Activated CD4-positive, alpha-beta T cell treated with anti-CD3 and anti-CD28 coated beads, Interleukin-2, amount 10 ng/mL, durations not matched to agents 24 days and 14 days (primary cell): ENCODE results near the gene RPL18A. TPM values are rescaled to one million over a fixed set of nuclear protein-coding genes. Genes with fewer than 3 reads are reported as not detected.

Experiments used
- DNase-seq: peaks from one replicate; pipeline ENCODE4 v3.0.0; 2022
- H3K27ac Mint-ChIP-seq: one replicate; pipeline ENCODE4 v1.8.0; 2022; ENCODE audit warnings: mild to moderate bottlenecking, mixed read lengths
- H3K27me3 Mint-ChIP-seq: one replicate; pipeline ENCODE4 v1.8.0; 2022; ENCODE audit warnings: mixed read lengths
- H3K36me3 Mint-ChIP-seq: one replicate; pipeline ENCODE4 v1.8.0; 2022; ENCODE audit warnings: low read depth, mild to moderate bottlenecking, mixed read lengths
- H3K4me1 Mint-ChIP-seq: one replicate; pipeline ENCODE4 v1.8.0; 2021; ENCODE audit warnings: mixed read lengths
- H3K4me3 Mint-ChIP-seq: one replicate; pipeline ENCODE4 v1.8.0; 2022; ENCODE audit warnings: mild to moderate bottlenecking, moderate library complexity, mixed read lengths
- H3K9me3 Mint-ChIP-seq: one replicate; pipeline ENCODE4 v1.8.0; 2021; ENCODE audit warnings: mixed read lengths
- intact Hi-C: fragments of 100-400 bp; cut with micrococcal nuclease; formaldehyde crosslinking; loops from one replicate; pipeline ENCODE4 v1.15.1; 2023
- total RNA-seq: library from RNA; stranded (reverse); gene quantifications from 2 replicates; pipeline ENCODE4 v1.2.3, GENCODE V29; 2022

Gene RPL18A
- total RNA-seq, 1 donor from 2014 or later: 2,718 TPM

DNA sequence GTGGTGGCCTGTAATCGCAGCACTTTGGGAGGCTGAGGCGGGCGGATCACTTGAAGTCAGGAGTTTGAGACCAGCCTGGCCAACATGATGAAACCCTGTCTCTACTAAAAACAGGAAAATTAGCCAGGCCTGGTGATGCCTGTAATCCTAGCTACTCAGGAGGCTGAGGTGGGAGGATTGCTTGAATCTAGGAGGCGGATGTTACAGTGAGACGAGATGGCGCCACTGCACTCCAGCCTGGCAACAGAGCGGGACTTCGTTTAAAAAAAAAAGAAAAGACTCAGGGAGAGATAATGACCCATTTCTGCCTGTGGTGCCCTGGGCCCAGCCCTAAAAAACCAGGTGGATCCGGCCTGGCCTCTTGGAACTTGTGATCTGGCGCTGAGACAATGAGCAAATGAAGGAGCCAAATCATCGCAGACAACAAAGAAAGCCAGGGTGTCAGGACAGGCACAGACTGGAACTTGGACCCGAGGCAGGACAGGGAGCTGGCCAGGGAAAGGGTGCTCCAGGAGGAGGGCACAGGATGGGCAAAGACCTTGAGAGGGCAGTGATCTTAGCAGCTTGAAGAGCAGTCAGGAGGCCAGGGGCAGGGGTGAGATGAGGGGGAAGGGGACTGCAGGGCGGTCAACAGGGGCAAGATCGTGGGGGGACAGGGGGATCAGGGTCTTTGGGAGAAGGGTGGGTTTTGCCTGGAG is 11.0 kb upstream of the RPL18A start:
- Mint-ChIP-seq H3K36me3 (peaks cover 32% of the 10 kb centered on the region), H3K9me3 (no peaks in the 10 kb centered on the region), H3K4me1 (peaks cover 56% of the 10 kb centered on the region), H3K27ac (peak overlapping the region; percentile 94), H3K4me3 (peak overlapping the region; percentile 94), H3K27me3 (peaks cover 1% of the 10 kb centered on the region)
- DNase-seq: peak; percentile 71
- intact Hi-C loops: loop anchor here (5.0 kb wide), 1 partner anchor 239 kb away; the partner anchor contains the start of gene IL12RB1

DNA sequence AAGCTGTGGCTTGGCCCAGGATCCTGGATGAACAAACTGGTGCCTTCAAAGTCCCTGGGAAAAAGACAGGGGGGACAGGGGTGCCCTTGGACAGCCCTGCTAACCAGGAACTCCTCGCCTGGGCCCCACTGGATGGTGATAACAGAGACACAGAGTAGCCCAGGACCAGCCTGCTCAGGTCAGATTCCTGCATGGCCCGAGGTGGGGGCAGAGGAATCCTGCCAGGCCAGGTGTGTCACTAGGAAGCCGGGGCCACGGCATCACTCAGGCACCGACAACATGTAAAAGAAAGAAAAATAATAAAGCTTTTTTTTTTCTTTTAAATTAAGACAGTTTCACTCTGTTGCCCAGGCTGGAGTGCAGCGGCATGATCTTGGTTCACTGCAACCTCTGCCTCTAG is 5.6 kb upstream of the RPL18A start:
- peaks cover 30% of the 10 kb centered on the region for H3K4me1 Mint-ChIP-seq
- no peak overlapping the region for H3K4me3 Mint-ChIP-seq
- no peaks in the 10 kb centered on the region for H3K27me3 Mint-ChIP-seq
- H3K36me3 Mint-ChIP-seq: peaks cover 2% of the 10 kb centered on the region
- no peak for DNase-seq
- no peaks in the 10 kb centered on the region for H3K9me3 Mint-ChIP-seq
- intact Hi-C loops: loop anchor here (2.0 to 10.0 kb wide), 2 partner anchors 401 to 439 kb away; no protein-coding TSS in a partner anchor
- no peak overlapping the region for H3K27ac Mint-ChIP-seq

DNA sequence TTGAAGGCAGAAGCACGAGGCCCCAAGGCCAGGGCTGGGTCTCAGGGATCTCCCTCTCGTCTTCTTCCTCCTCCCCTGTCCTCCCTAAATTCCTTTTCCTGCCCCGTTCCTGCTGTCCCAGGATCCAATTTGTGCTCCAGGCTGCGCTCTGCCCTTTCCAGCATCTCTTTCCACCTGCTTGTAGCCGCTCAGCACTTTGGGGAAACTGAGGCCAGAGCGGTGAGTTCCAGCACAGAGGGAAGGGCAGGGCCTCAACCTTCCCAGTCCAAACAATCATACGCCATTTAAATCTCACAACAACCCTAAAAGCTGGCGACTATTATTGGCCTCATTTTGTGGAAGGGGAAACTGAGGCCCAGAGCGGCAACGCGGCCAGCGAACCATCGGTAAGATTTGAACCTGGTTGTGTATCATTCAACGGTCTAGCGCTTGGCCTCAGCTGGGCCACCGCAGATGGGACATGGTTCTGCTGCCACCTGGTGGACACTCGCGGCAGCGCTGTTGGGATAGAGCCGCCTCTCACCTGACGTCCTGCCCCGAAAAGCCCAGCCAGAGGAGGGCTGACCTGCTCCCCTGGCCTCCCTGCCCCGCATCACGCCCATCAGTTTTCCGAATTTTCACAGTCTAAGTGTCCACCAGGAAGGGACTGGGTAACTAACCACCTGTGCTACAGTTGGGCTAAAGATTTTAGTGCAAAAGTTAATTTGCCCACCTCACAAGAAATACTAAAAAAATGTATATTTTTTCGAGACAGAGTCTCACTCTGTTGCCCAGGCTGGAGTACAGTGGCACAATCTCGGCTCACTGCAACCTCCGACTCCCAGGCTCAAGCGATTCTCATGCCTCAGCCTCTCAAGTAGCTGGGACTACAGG is 4.2 kb upstream of the RPL18A start:
- no peaks in the 10 kb centered on the region for H3K27me3 Mint-ChIP-seq
- peaks cover 24% of the 10 kb centered on the region for H3K4me1 Mint-ChIP-seq
- no peak overlapping the region for H3K4me3 Mint-ChIP-seq
- peak overlapping the region; percentile 52 for H3K27ac Mint-ChIP-seq
- peaks cover 12% of the 10 kb centered on the region for H3K36me3 Mint-ChIP-seq
- peak; percentile 98 for DNase-seq
- no peaks in the 10 kb centered on the region for H3K9me3 Mint-ChIP-seq
- intact Hi-C loops: loop anchor here (1.0 to 10.0 kb wide), 5 partner anchors 73 to 441 kb away; no protein-coding TSS in a partner anchor

DNA sequence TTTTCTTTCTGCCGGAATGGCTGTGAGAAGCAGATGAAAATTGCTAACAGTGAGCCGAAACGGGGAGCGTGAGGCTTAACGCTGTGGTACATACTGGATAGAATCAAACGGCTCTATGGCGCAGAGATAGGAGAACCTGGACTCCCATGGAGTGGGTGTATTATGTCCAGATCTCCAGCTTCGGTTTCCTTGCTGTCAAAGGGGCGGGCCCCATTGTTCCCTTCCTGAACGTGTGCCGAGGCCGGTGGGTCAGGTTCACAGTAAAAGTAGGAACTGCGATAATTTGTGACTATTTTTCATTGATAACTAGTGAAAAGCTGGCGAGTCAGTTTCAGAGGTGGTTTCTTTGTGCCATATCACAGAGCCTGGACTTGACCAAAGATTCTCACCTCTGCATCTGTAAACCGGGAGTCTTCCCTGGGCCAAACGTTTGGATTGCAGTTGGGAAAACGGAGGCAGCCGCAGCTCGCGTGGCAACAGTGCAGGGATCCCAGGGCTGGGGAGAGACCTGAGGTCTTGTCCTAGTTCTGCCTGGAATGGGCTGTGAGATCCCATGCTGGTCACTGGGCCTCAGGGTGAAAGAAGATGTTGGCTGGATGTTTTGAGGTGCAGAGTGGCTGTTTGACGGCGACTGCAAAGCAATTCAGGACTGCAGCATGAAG is 752 bp downstream of the RPL18A start:
- Mint-ChIP-seq H3K9me3 (no peaks in the 10 kb centered on the region), H3K4me3 (peak overlapping the region; percentile 94), H3K4me1 (peaks cover 26% of the 10 kb centered on the region), H3K36me3 (peaks cover 54% of the 10 kb centered on the region), H3K27ac (peak overlapping the region; percentile 98), H3K27me3 (no peaks in the 10 kb centered on the region)
- intact Hi-C loops: no loop called here
- peak; percentile 61 for DNase-seq

DNA sequence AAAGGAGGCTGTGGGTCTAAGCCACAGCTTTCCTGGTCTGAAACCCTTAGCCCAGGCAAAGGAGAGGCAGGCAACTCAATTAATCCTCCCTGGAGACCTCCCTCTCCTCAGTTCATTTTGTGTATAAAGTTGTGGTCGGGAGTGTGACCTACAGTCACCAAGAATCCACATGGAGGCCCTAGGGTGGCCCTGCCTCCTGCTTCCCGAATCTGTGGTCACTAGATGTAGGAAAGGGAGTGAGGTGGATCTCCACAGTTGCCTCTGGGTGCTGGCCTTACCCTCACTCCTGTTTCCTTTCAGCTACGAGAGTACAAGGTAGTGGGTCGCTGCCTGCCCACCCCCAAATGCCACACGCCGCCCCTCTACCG is 1.3 kb downstream of the RPL18A start:
- Mint-ChIP-seq H3K27me3 (no peaks in the 10 kb centered on the region), H3K27ac (peak overlapping the region; percentile 98), H3K4me1 (peaks cover 23% of the 10 kb centered on the region), H3K36me3 (peaks cover 58% of the 10 kb centered on the region), H3K4me3 (peak overlapping the region; percentile 94), H3K9me3 (no peaks in the 10 kb centered on the region)
- no peak for DNase-seq
- intact Hi-C loops: no loop called here

DNA sequence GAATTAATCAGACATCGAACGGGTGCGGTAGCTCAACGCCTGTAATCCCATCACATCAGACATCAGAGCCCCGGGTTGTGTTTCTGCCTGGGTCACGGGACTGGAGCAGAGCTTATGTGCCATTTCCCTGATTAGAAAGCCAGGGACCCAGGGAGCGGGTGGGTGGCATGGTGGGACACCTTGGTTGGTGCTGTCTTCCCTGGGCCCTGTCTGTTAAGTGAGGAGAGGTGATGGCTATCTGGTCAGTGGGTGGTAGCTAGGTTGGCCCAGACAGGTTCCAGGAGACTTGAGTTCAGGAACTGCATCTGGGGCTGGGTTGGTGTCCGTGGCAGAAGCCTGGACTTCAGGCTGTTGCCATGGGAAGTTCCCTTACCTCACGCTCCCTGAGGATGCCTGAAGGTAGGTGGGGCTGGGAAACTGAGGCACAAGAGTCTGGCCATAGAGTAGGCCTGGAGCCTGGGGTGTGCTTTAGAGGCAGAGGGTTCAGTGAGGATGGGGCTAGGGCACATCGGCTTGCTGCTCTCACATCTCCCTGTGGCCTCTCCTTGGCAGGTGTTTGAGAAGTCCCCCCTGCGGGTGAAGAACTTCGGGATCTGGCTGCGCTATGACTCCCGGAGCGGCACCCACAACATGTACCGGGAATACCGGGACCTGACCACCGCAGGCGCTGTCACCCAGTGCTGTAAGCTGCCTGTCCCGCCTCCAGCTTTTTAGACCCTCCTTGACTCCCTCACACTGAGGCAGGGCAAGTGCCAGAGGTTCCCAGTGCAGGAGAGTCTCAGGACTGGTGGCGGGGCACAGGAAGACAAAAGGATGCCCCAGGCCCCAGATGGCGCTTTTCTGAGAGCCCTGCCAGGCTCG is 2.1 kb downstream of the RPL18A start:
- intact Hi-C loops: no loop called here
- Mint-ChIP-seq H3K27ac (peak overlapping the region; percentile 98), H3K36me3 (peaks cover 61% of the 10 kb centered on the region), H3K9me3 (no peaks in the 10 kb centered on the region), H3K4me1 (peaks cover 23% of the 10 kb centered on the region), H3K4me3 (peak overlapping the region; percentile 94), H3K27me3 (no peaks in the 10 kb centered on the region)
- DNase-seq: no peak

DNA sequence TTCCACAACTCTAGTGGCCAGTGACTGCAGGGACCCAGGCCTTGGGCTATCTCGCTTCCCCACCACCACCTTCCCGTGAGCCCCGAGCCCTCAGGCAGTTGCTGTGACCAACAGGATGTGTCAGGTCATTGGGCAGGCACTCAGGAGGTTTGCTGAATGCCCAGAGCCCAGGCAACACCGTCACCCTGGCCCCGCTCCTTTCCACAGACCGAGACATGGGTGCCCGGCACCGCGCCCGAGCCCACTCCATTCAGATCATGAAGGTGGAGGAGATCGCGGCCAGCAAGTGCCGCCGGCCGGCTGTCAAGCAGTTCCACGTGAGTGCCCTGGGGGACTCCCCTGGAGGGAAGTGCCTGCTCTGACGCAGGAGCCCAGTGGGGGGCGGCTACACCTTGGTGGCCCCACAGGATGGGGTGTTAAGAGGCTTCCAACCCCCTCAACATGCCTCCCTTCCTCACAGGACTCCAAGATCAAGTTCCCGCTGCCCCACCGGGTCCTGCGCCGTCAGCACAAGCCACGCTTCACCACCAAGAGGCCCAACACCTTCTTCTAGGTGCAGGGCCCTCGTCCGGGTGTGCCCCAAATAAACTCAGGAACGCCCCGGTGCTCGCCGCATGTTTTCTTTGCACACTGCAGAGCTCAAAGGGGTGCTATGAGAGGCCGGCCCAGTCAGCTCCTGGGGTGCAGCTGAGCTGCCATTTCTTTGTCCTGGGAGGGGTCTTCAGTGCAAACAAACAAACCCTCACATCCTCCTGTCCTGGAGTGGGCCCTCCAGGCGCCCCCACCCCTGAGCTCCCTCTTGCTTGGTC is 3.2 kb downstream of the RPL18A start:
- DNase-seq: no peak
- H3K27ac Mint-ChIP-seq: peak overlapping the region; percentile 75
- H3K4me1 Mint-ChIP-seq: peaks cover 23% of the 10 kb centered on the region
- intact Hi-C loops: no loop called here
- no peaks in the 10 kb centered on the region for H3K9me3 Mint-ChIP-seq
- H3K27me3 Mint-ChIP-seq: no peaks in the 10 kb centered on the region
- peak overlapping the region; percentile 60 for H3K4me3 Mint-ChIP-seq
- peaks cover 61% of the 10 kb centered on the region for H3K36me3 Mint-ChIP-seq

DNA sequence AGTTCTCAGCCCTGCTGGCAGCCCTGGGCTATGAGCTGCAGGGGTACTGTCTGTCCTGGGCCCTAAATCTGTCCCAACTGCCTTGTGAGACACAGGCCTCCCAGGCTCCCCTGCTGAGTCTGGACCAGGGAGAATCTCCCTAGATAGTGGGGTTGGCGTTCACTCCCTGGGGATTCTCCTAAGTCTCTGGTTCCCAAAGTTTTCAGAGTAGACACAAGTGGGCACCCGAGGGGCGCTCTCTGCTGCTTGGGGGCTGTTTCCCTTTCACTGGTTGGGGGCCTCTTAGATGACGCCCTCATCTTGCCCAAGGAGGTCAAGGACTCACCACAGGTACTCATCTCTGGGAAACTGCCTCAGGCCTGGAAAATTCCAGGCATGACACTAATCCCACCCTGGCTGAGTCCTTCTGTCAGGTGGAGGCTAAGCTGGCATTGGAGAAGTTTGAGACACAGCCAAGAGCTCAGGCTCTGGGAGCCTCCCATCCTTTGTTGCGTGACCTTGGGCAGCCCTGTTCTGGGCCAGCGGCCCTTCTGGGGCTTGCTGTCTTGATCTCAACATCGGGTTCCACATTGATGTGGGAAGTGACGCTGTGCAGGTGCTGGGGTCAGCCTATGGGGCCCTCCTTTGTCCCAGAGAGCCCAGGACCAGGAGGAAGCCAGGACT is 3.9 kb downstream of the RPL18A start:
- peak overlapping the region; percentile 75 for H3K27ac Mint-ChIP-seq
- H3K27me3 Mint-ChIP-seq: no peaks in the 10 kb centered on the region
- H3K36me3 Mint-ChIP-seq: peaks cover 61% of the 10 kb centered on the region
- H3K4me1 Mint-ChIP-seq: peaks cover 23% of the 10 kb centered on the region
- no peaks in the 10 kb centered on the region for H3K9me3 Mint-ChIP-seq
- intact Hi-C loops: no loop called here
- no peak for DNase-seq
- peak overlapping the region; percentile 39 for H3K4me3 Mint-ChIP-seq

DNA sequence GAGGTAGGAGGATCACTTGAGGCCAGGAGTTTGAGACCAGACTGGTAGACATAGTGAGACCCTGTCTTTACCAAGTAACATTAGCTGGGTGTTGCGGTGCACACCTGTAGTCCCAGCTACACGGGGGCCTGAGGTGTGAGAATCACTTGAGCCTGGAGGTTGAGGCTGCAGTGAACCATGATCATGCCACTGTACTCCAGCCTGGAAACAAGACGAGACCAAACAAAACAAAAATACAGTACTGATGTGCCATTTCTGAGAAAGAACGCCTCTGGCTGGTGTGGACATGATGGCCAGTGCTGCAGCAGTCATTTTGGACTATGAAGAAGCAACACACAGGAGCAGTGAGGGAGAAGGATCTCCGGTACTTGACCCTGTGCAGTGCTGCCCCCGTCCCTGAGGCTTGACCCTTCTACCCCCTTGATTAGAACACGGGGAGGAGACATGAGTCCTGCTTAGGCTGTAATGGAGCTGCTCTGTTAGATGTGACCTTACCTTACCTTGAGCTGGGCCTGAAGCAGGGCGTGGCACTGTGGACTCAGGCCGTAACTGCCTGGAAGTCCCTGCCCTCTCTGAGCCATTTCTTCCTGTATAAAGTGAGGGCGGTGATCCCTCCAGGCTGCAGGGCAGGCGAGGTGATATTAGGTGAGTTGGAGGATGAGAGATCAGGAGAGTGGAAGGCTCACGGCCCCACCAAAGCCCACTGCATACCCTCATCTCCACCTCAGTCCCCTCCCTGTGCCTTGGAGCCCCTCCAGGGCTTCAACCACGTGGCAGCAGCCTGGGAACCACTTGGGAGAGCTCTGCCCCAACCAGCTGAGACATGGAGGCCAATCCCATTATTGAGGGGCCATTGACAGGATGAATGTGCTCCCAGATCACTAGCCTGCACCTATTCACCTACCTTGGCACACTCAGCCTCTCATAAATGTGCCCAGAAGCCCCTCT is 5.9 kb downstream of the RPL18A start:
- Mint-ChIP-seq H3K9me3 (no peaks in the 10 kb centered on the region), H3K27me3 (no peaks in the 10 kb centered on the region), H3K36me3 (peaks cover 50% of the 10 kb centered on the region), H3K4me3 (no peak overlapping the region), H3K27ac (peak overlapping the region; percentile 51), H3K4me1 (peaks cover 14% of the 10 kb centered on the region)
- DNase-seq: no peak
- intact Hi-C loops: no loop called here

DNA sequence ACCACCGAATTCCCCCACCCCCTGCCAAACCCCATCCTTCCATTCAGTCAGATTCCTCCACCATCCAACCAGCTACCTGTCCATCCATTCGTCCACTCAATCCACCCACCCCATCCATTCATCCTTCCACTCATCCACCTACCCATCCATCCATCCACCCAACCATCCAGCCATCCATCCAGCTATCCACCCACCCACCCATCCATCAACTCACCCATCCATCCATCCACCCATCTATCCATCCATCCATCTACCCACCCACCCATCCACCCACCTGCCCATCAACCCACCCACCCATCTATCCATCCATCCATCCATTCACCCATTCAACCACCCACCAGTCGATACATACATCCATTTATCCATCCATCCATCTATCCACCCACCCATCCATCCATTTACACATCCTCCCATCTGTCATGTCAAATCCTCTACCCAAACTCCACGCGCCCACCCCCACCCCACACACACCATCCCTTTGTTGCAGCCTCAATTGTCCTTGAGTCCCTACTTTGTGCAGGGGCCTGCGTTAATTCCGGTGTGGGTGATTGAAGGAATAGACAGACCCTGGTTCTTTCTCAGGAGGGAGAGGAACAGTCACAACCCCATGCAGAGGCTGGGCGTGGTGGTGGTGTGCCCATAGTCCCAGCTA is 6.7 kb downstream of the RPL18A start:
- peaks cover 7% of the 10 kb centered on the region for H3K4me1 Mint-ChIP-seq
- no peak overlapping the region for H3K4me3 Mint-ChIP-seq
- H3K9me3 Mint-ChIP-seq: no peaks in the 10 kb centered on the region
- H3K36me3 Mint-ChIP-seq: peaks cover 42% of the 10 kb centered on the region
- H3K27ac Mint-ChIP-seq: peak overlapping the region; percentile 67
- DNase-seq: no peak
- H3K27me3 Mint-ChIP-seq: no peaks in the 10 kb centered on the region
- intact Hi-C loops: no loop called here

DNA sequence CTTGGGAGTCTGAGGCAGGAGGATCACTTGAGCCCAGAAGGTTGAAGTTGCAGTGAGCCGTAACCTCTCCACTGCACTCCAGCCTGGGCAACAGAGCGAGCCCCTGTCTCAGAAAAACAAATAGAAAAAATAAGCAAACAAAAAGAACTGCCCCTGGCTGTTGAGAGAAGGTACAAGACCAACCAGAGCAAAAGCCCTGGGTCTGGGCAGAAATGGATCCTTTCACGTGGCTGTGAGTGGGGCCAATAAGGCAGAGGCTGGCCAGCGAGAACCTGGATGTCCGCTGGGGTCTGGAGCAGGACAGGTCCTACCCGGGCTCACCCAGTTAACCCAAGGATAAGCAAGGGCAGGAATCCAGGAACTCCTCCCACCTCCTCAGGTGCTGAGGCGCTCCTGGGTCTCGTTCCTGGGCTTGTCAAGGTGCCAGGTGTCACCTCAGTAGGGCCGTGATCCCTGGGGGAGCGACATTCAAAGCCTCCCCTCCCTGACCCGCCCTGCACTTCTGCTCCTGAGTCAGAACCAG is 7.3 kb downstream of the RPL18A start:
- Mint-ChIP-seq H3K36me3 (peaks cover 36% of the 10 kb centered on the region), H3K9me3 (no peaks in the 10 kb centered on the region), H3K27ac (no peak overlapping the region), H3K4me3 (no peak overlapping the region), H3K4me1 (peaks cover 5% of the 10 kb centered on the region), H3K27me3 (no peaks in the 10 kb centered on the region)
- intact Hi-C loops: no loop called here
- DNase-seq: no peak
